Breast epithelium (tissue), 4 donors: ENCODE measurements around the gene ECHS1. TPM values are rescaled to one million over a fixed set of nuclear protein-coding genes. Genes with fewer than 3 reads are reported as not detected.

Experiments used
- DNase-seq, 2 donors: peaks; one replicate each; pipeline ENCODE4 v3.0.0-alpha.2; 2019; ENCODE audit warnings: low spot score in 2 of 2
- H3K27ac ChIP-seq, 2 donors: fragments of 200-600 bp; sonication (generic) in 1 of 2; one replicate each; pipeline ENCODE4 v1.5.1; 2016 to 2019; ENCODE audit warnings: mild to moderate bottlenecking in 1 of 2
- H3K27me3 ChIP-seq, 2 donors: fragments of 200-600 bp; sonication (generic) in 1 of 2; one replicate each; pipeline versions ENCODE4 v1.5.1 to v1.6.0; 2017 to 2019; ENCODE audit warnings: control low read depth in 1 of 2, mild to moderate bottlenecking in 1 of 2
- H3K36me3 ChIP-seq: fragments of 200-600 bp; one replicate; pipeline ENCODE4 v1.5.1; 2019
- H3K4me1 ChIP-seq, 2 donors: fragments of 200-600 bp; sonication (generic); one replicate each; pipeline ENCODE4 v1.5.1; 2016 to 2019; ENCODE audit warnings: control low read depth in 1 of 2
- H3K4me3 ChIP-seq, 3 donors: fragments of 200-600 bp; sonication (generic); 1 replicate in 2 of 3; 2 replicates in 1 of 3; pipeline ENCODE4 v1.5.1; 2016 to 2019; ENCODE audit warnings: mild to moderate bottlenecking in 3 of 3, moderate library complexity in 2 of 3
- H3K9me3 ChIP-seq, 2 donors: fragments of 200-600 bp; sonication (generic) in 1 of 2; one replicate each; pipeline ENCODE4 v1.5.1; 2016 to 2019; ENCODE audit warnings: control low read depth in 1 of 2
- CTCF ChIP-seq, 3 donors: fragments of 450-650 bp; IDR thresholded peaks; one replicate each; pipeline ENCODE4 v1.5.1; 2016 to 2017; ENCODE audit warnings: antibody characterized with exemption in 3 of 3, mild to moderate bottlenecking in 3 of 3, moderate library complexity in 3 of 3
- POLR2A ChIP-seq: fragments of 450-650 bp; IDR thresholded peaks from one replicate; pipeline ENCODE4 v1.6.1; 2016; ENCODE audit warnings: antibody characterized with exemption, mild to moderate bottlenecking, moderate library complexity
- POLR2AphosphoS5 ChIP-seq, 3 donors: sonication (generic); formaldehyde crosslinking; IDR thresholded peaks; one replicate each; pipeline ENCODE4 v1.6.1; 2017; ENCODE audit warnings: antibody characterized with exemption in 3 of 3
- intact Hi-C: fragments of 100-400 bp; cut with DNase I; formaldehyde crosslinking; loops from one replicate; pipeline ENCODE4 v1.15.1; 2023; ENCODE audit warnings: low total_unique reads
- total RNA-seq, 3 donors: library from RNA; depleted of rRNA; stranded (reverse); fragments of >200 nt; gene quantifications; one replicate each; pipeline ENCODE4 v1.1.0, GENCODE V29; 2016

The ECHS1 gene
- total RNA-seq, 3 donors from 2014 or later, result 71.8 to 165 (median 84.2) TPM

- no peak for DNase-seq
These were observed 46.2 kb downstream of the ECHS1 start for GRCh38 chr10:133326745-133327650.

GRCh38 chr10:133326223-133326551, 47.0 kb downstream of the ECHS1 start:
- H3K27ac ChIP-seq, result no peak overlapping the region
- no peaks in the 10 kb centered on the region for H3K36me3 ChIP-seq
- H3K4me3 ChIP-seq, result peak overlapping the region in 2 of 3 donors; percentile 52 to 68
- no peak for DNase-seq
- H3K4me1 ChIP-seq, result peaks cover 0 to 5% of the 10 kb centered on the region in 2 donors
- intact Hi-C loops, result no loop called here
- H3K9me3 ChIP-seq, result no peaks in the 10 kb centered on the region
- H3K27me3 ChIP-seq, result peaks cover 6 to 52% of the 10 kb centered on the region in 2 donors
- TF ChIP-seq POLR2AphosphoS5 (IDR thresholded peaks at IDR 0.05) (no peak), POLR2A (no peak), CTCF (IDR thresholded peaks at IDR 0.05) (no peak)

More at GRCh38 chr10:133326745-133327650, 46.2 kb downstream of the ECHS1 start:
- Histone ChIP-seq H3K27ac (no peak overlapping the region), H3K36me3 (no peaks in the 10 kb centered on the region), H3K27me3 (peaks cover 6 to 56% of the 10 kb centered on the region in 2 donors), H3K4me1 (peaks cover 0 to 5% of the 10 kb centered on the region in 2 donors), H3K9me3 (no peaks in the 10 kb centered on the region), H3K4me3 (no peak overlapping the region)
- intact Hi-C loops, result no loop called here
- TF ChIP-seq CTCF (IDR thresholded peaks at IDR 0.05), result no peak
- no peak for TF ChIP-seq POLR2AphosphoS5 (IDR thresholded peaks at IDR 0.05)
- TF ChIP-seq POLR2A, result no peak

- peaks cover 0 to 3% of the 10 kb centered on the region in 2 donors for H3K9me3 ChIP-seq
- H3K27ac ChIP-seq, result no peak overlapping the region
- intact Hi-C loops, result no loop called here
- no peak for TF ChIP-seq POLR2A
- no peak for TF ChIP-seq CTCF (IDR thresholded peaks at IDR 0.05)
- no peak for TF ChIP-seq POLR2AphosphoS5 (IDR thresholded peaks at IDR 0.05)
- H3K27me3 ChIP-seq, result peaks cover 6 to 49% of the 10 kb centered on the region in 2 donors
- peak overlapping the region; percentile 3 to 68 (median 52) for H3K4me3 ChIP-seq
- peaks cover 0 to 5% of the 10 kb centered on the region in 2 donors for H3K4me1 ChIP-seq
- H3K36me3 ChIP-seq, result no peaks in the 10 kb centered on the region
- no peak for DNase-seq
These were observed 47.5 kb downstream of the ECHS1 start for GRCh38 chr10:133325440-133326222.

- Histone ChIP-seq H3K27me3 (peaks cover 6 to 49% of the 10 kb centered on the region in 2 donors), H3K4me3 (peak overlapping the region in 2 of 3 donors; percentile 52 to 68)
These were observed 48.3 kb downstream of the ECHS1 start for GRCh38 chr10:133324857-133325260.

More at GRCh38 chr10:133324857-133325260, 48.3 kb downstream of the ECHS1 start:
- H3K4me1 ChIP-seq, result peaks cover 0 to 5% of the 10 kb centered on the region in 2 donors
- H3K9me3 ChIP-seq, result peaks cover 0 to 3% of the 10 kb centered on the region in 2 donors
- no peaks in the 10 kb centered on the region for H3K36me3 ChIP-seq
- DNase-seq, result no peak
- no peak overlapping the region for H3K27ac ChIP-seq
- TF ChIP-seq CTCF (IDR thresholded peaks at IDR 0.05), result no peak
- TF ChIP-seq POLR2AphosphoS5 (IDR thresholded peaks at IDR 0.05), result no peak
- TF ChIP-seq POLR2A, result no peak
- intact Hi-C loops, result no loop called here
